ENCODE results near the gene KIAA0930. TPM values are rescaled to one million over a fixed set of nuclear protein-coding genes. Genes with fewer than 3 reads are reported as not detected.

KIAA0930 gene
- total RNA-seq, 6 experiments from 2014 or later: 53.9 to 70.1 (median 57.8) TPM

GRCh38 chr22:45240104-45240809, 437 bp downstream of the KIAA0930 start:
- peaks cover 2% of the 10 kb centered on the region for H3K27me3 Mint-ChIP-seq (ENCODE audit: insufficient read depth)
- no peaks in the 10 kb centered on the region for H3K9me3 Mint-ChIP-seq
- H3K4me3 Mint-ChIP-seq: peak overlapping the region; percentile 95
- no peak for DNase-seq
- H3K4me1 Mint-ChIP-seq (ENCODE audit: low read depth): peaks cover 26% of the 10 kb centered on the region
- H3K36me3 Mint-ChIP-seq (ENCODE audit: low read depth): no peaks in the 10 kb centered on the region; the same call in 1 of the 2 replicates
- peak overlapping the region; percentile 59 for H3K27ac Mint-ChIP-seq
- TF ChIP-seq CTCF (IDR thresholded peaks at IDR 0.05): no peak

- no peaks in the 10 kb centered on the region; the same call in 1 of the 2 replicates for H3K36me3 Mint-ChIP-seq (ENCODE audit: low read depth)
- no peak for DNase-seq
- H3K4me3 Mint-ChIP-seq: peak overlapping the region; percentile 95
- no peaks in the 10 kb centered on the region for H3K9me3 Mint-ChIP-seq
- TF ChIP-seq CTCF (IDR thresholded peaks at IDR 0.05): no peak
- H3K27ac Mint-ChIP-seq: no peak overlapping the region
- H3K27me3 Mint-ChIP-seq (ENCODE audit: insufficient read depth): peaks cover 2% of the 10 kb centered on the region
- peaks cover 21% of the 10 kb centered on the region for H3K4me1 Mint-ChIP-seq (ENCODE audit: low read depth)
Observed at GRCh38 chr22:45239681-45240051, 1.0 kb downstream of the KIAA0930 start.

GRCh38 chr22:45238957-45239680, 1.6 kb downstream of the KIAA0930 start:
- no peak for TF ChIP-seq CTCF (IDR thresholded peaks at IDR 0.05)
- Mint-ChIP-seq H3K27ac (no peak overlapping the region), H3K9me3 (no peaks in the 10 kb centered on the region), H3K27me3 (ENCODE audit: insufficient read depth) (peaks cover 2% of the 10 kb centered on the region), H3K36me3 (ENCODE audit: low read depth) (no peaks in the 10 kb centered on the region; the same call in 1 of the 2 replicates), H3K4me3 (peak overlapping the region; percentile 95), H3K4me1 (ENCODE audit: low read depth) (peaks cover 21% of the 10 kb centered on the region)
- no peak for DNase-seq

- Mint-ChIP-seq H3K9me3 (no peaks in the 10 kb centered on the region), H3K27me3 (ENCODE audit: insufficient read depth) (peaks cover 2% of the 10 kb centered on the region), H3K4me1 (ENCODE audit: low read depth) (peaks cover 21% of the 10 kb centered on the region), H3K4me3 (no peak overlapping the region), H3K36me3 (ENCODE audit: low read depth) (no peaks in the 10 kb centered on the region; the same call in 1 of the 2 replicates), H3K27ac (no peak overlapping the region)
- TF ChIP-seq CTCF (IDR thresholded peaks at IDR 0.05): no peak
- no peak for DNase-seq
Observed at GRCh38 chr22:45238076-45238956, 2.4 kb downstream of the KIAA0930 start.

Data from HFFc6 (cell line).